Measurements from ENCODE around the gene PTPRG.

DNA sequence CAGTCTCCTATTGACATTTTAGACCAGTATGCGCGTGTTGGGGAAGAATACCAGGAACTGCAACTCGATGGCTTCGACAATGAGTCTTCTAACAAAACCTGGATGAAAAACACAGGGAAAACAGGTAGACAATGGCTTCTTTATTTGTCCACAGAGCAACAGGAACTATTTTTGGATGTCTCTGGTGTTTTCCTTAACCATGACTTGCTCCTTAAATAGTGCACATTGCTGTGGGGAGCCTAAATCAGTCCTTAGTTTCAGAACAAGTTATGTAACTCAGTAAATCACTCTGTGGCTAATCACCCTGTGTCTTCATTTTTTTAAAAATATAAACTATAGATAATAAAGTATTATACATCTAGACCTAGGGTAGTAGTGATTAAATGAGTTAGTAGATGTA, 428.3 kb downstream of the PTPRG start:
- TF ChIP-seq POLR2A (IDR thresholded peaks at IDR 0.05; ENCODE audit: borderline replicate concordance, extremely low read depth, insufficient read depth, insufficient read length): no peak
- TF ChIP-seq CTCF (IDR thresholded peaks at IDR 0.05 in 2 of 3, conservative IDR thresholded peaks at IDR 0.05 in 1 of 3; ENCODE audit: borderline replicate concordance in 1 of 3, insufficient read depth in 1 of 3, low read depth in 2 of 3, low read length in 2 of 3): no peak
- no peak for TF ChIP-seq YY1 (IDR thresholded peaks at IDR 0.05; ENCODE audit: extremely low read depth, insufficient replicate concordance, low read depth, low read length)
- TF ChIP-seq ATF3 (IDR thresholded peaks at IDR 0.05): no peak
- TF ChIP-seq EZH2 (IDR thresholded peaks at IDR 0.05): no peak
- no peak for TF ChIP-seq POLR2AphosphoS5 (IDR thresholded peaks at IDR 0.05; ENCODE audit: low read depth, low read length)
- TF ChIP-seq JUND (IDR thresholded peaks at IDR 0.05): no peak
- no peak for TF ChIP-seq REST (IDR thresholded peaks at IDR 0.05; ENCODE audit: low read depth)
- TF ChIP-seq SP1 (IDR thresholded peaks at IDR 0.05; ENCODE audit: low read depth): no peak
- TF ChIP-seq, protein P1, sequence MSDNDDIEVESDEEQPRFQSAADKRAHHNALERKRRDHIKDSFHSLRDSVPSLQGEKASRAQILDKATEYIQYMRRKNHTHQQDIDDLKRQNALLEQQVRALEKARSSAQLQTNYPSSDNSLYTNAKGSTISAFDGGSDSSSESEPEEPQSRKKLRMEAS (IDR thresholded peaks at IDR 0.05): no peak
